Measurements from ENCODE around the gene POLR2J.

DNA sequence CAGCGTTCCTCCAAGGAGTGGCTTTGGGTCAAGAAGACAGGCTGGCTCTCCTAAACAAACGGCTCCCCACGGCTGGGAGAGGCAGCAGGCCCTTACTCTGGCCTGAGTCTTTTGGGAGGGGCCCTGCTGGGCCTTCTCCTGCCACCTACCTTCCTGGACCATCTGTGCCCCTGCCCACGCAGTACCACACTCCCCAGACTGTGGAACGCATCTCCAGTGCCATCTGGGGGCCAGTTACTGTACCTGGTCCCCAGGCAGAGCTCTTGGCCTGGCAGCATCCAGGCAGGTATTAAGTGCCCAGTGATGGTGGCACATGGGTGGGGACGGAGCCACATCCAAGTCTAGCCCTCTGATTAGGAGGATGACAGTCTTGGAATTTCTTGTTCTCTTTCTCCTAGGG lies 28.5 kb downstream of the POLR2J start:
- no peak for TF ChIP-seq GATA2 (IDR thresholded peaks at IDR 0.05; ENCODE audit: low read depth, low read length)
- no peak for TF ChIP-seq GATA3 (IDR thresholded peaks at IDR 0.05; ENCODE audit: low read depth, low read length)

Measured in SH-SY5Y (cell line).